HCT116 (cell line): ENCODE results near the gene HOXD8. TPM values are rescaled to one million over a fixed set of nuclear protein-coding genes. Genes with fewer than 3 reads are reported as not detected.

ENCODE experiments used
- ATAC-seq: fragments of 200-7000 bp; cut with Tn5 transposase; 2 replicates; pipeline ENCODE4 v1.9.1; 2020; ENCODE audit warnings: mild to moderate bottlenecking, moderate library complexity
- BruUV-seq: library from RNA; stranded (reverse); fragments of 400-500 nt; replicated peaks from 2 replicates; lab custom pipeline; 2021; lab: Mats Ljungman, UMichigan
- CTCF ChIA-PET: fragments of 300-600 bp; sonication (Branson Sonifier 250); formaldehyde crosslinking; loops from one replicate; lab custom pipeline; 2021; ENCODE audit warnings: antibody characterized with exemption; lab: Charles Lee
- POLR2A ChIA-PET: fragments of 300-600, 350-600 bp; sonication (Branson Sonifier 250); formaldehyde crosslinking; loops from one replicate; lab custom pipeline; 2021; ENCODE audit warnings: antibody characterized with exemption; lab: Charles Lee
- RAD21 ChIA-PET, 2 experiments: fragments of 300-600 bp; sonication (Branson Sonifier 250); formaldehyde crosslinking; loops; one replicate each; lab custom pipeline; 2023; ENCODE audit warnings: low total read pairs in 2 of 2; ENCODE audit not compliant: uncharacterized antibody in 2 of 2, unreplicated experiment in 2 of 2, low non-redundant PET in 1 of 2; lab: Charles Lee
- DNase-seq: peaks from one replicate; pipeline ENCODE4 v3.0.0-alpha.2; 2010; ENCODE audit warnings: low read depth, low spot score
- H2AFZ ChIP-seq: fragments of 200-600 bp; shearing (Covaris generic), sonication (generic); 2 replicates; pipeline ENCODE4 v1.6.1; 2017; ENCODE audit warnings: low read depth, mixed run types, mixed read lengths, antibody characterized with exemption, low read length; ENCODE audit not compliant: poor library complexity, severe bottlenecking
- H3K27ac ChIP-seq: 2 replicates; pipeline ENCODE4 v1.5.1; 2012; ENCODE audit warnings: low read depth, low read length
- H3K27me3 ChIP-seq: fragments of 200-600 bp; sonication (generic); 2 replicates; pipeline ENCODE4 v1.6.1; 2016; ENCODE audit warnings: mixed run types, low read length, mixed read lengths; ENCODE audit not compliant: insufficient read depth
- H3K36me3 ChIP-seq, 2 experiments: fragments of 200-500 bp in 1 of 2; fragments of 200-600 bp in 1 of 2; sonication (Bioruptor generic) in 1 of 2; sonication (generic) in 1 of 2; 2 replicates each; pipeline versions ENCODE4 v1.5.1 to v1.6.1; 2014 to 2016; ENCODE audit warnings: low read length in 2 of 2, inconsistent platforms in 1 of 2, mixed read lengths in 1 of 2, mixed run types in 1 of 2; ENCODE audit not compliant: insufficient read depth in 2 of 2, control insufficient read depth in 1 of 2
- H3K4me1 ChIP-seq, 2 experiments: fragments of 200-600 bp in 1 of 2; sonication (generic) in 1 of 2; 2 replicates each; pipeline versions ENCODE4 v1.5.1 to v1.6.1; 2012 to 2017; ENCODE audit warnings: low read length in 2 of 2, inconsistent platforms in 1 of 2, mild to moderate bottlenecking in 1 of 2, mixed read lengths in 1 of 2, mixed run types in 1 of 2, moderate library complexity in 1 of 2; ENCODE audit not compliant: insufficient read depth in 2 of 2, control insufficient read depth in 1 of 2
- H3K4me2 ChIP-seq: fragments of 200-600 bp; sonication (generic); 2 replicates; pipeline ENCODE4 v1.6.1; 2017; ENCODE audit warnings: mixed run types, low read length, mixed read lengths
- H3K4me3 ChIP-seq, 2 experiments: fragments of 200-600 bp in 1 of 2; sonication (generic) in 1 of 2; replicated peaks in 1 of 2; 2 replicates each; pipeline ENCODE4 v1.5.1; 2011 to 2016; ENCODE audit warnings: low read length in 2 of 2, control low read depth in 1 of 2, low read depth in 1 of 2, mild to moderate bottlenecking in 1 of 2, mixed read lengths in 1 of 2, mixed run types in 1 of 2
- H3K79me2 ChIP-seq: fragments of 200-600 bp; sonication (generic); 2 replicates; pipeline ENCODE4 v1.6.1; 2017; ENCODE audit warnings: mild to moderate bottlenecking, mixed run types, low read length, moderate library complexity, mixed read lengths; ENCODE audit not compliant: insufficient read depth
- H3K9ac ChIP-seq: fragments of 200-600 bp; sonication (generic); 2 replicates; pipeline ENCODE4 v1.6.1; 2016; ENCODE audit warnings: low read length, mixed read lengths
- H3K9me2 ChIP-seq: fragments of 200-600 bp; sonication (generic), shearing (Covaris generic); 2 replicates; pipeline ENCODE4 v1.6.1; 2017; ENCODE audit warnings: mixed run types, mild to moderate bottlenecking, moderate library complexity; ENCODE audit not compliant: insufficient read depth
- H3K9me3 ChIP-seq, 2 experiments: fragments of 200-500 bp in 1 of 2; fragments of 200-600 bp in 1 of 2; sonication (Bioruptor generic) in 1 of 2; sonication (generic) in 1 of 2; 2 replicates each; pipeline ENCODE4 v1.6.1; 2014 to 2017; ENCODE audit warnings: low read length in 2 of 2, mixed read lengths in 2 of 2, inconsistent platforms in 1 of 2, low read depth in 1 of 2, mild to moderate bottlenecking in 1 of 2, mixed run types in 1 of 2, moderate library complexity in 1 of 2; ENCODE audit not compliant: control insufficient read depth in 1 of 2, insufficient read depth in 1 of 2
- H4K20me1 ChIP-seq: fragments of 200-600 bp; sonication (generic), shearing (Covaris generic); 2 replicates; pipeline ENCODE4 v1.6.1; 2017; ENCODE audit warnings: mixed run types, mild to moderate bottlenecking, moderate library complexity; ENCODE audit not compliant: insufficient read depth
- CBX3 ChIP-seq: IDR thresholded peaks from 2 replicates; pipeline ENCODE4 v1.6.1; 2012; ENCODE audit warnings: low read depth
- CEBPB ChIP-seq: IDR thresholded peaks from 2 replicates; pipeline ENCODE4 v1.6.1; 2012; ENCODE audit warnings: low read depth
- EGR1 ChIP-seq: IDR thresholded peaks from 2 replicates; pipeline ENCODE4 v1.6.1; 2012; ENCODE audit warnings: low read depth
- ELF1 ChIP-seq: IDR thresholded peaks from 2 replicates; pipeline ENCODE4 v1.6.1; 2012; ENCODE audit warnings: low read depth, borderline replicate concordance
- EZH2 ChIP-seq: fragments of 200-600 bp; sonication (generic); IDR thresholded peaks from 2 replicates; pipeline ENCODE4 v1.6.1; 2017; ENCODE audit warnings: antibody characterized with exemption, mixed run types
- EZH2phosphoT487 ChIP-seq: fragments of 200-600 bp; IDR thresholded peaks from 2 replicates; pipeline ENCODE4 v1.6.1; 2018; ENCODE audit warnings: antibody characterized with exemption, borderline replicate concordance
- FOSL1 ChIP-seq: IDR thresholded peaks from 2 replicates; pipeline ENCODE4 v1.6.1; 2012; ENCODE audit warnings: low read depth
- JUND ChIP-seq: IDR thresholded peaks from 2 replicates; pipeline ENCODE4 v1.6.1; 2012
- POLR2A ChIP-seq: IDR thresholded peaks from 2 replicates; pipeline ENCODE4 v1.7.0; 2011; ENCODE audit warnings: borderline replicate concordance; ENCODE audit not compliant: insufficient read depth, insufficient read length; ENCODE audit errors: extremely low read depth
- POLR2AphosphoS5 ChIP-seq: IDR thresholded peaks from 2 replicates; pipeline ENCODE4 v1.6.1; 2011; ENCODE audit warnings: mild to moderate bottlenecking, low read depth, low read length, moderate library complexity
- RAD21 ChIP-seq: IDR thresholded peaks from 2 replicates; pipeline ENCODE4 v1.6.1; 2012; ENCODE audit warnings: low read depth, mild to moderate bottlenecking
- SP1 ChIP-seq: IDR thresholded peaks from 2 replicates; pipeline ENCODE4 v1.6.1; 2012; ENCODE audit warnings: low read depth
- SRF ChIP-seq: IDR thresholded peaks from 2 replicates; pipeline ENCODE4 v1.6.1; 2012; ENCODE audit warnings: low read depth
- TCF7L2 ChIP-seq: IDR thresholded peaks from 2 replicates; pipeline ENCODE4 v1.7.0; 2011; ENCODE audit warnings: borderline replicate concordance, inconsistent platforms; ENCODE audit not compliant: insufficient read depth, insufficient read length; ENCODE audit errors: extremely low read depth
- YY1 ChIP-seq: IDR thresholded peaks from 2 replicates; pipeline ENCODE4 v1.6.1; 2011; ENCODE audit warnings: low read length, low read depth, moderate library complexity, mild to moderate bottlenecking; ENCODE audit not compliant: insufficient replicate concordance; ENCODE audit errors: extremely low read depth
- ZFX ChIP-seq: fragments of 450-650 bp; IDR thresholded peaks from 2 replicates; pipeline ENCODE4 v1.6.1; 2017
- ZNF274 ChIP-seq: fragments of 200-500 bp; sonication (Bioruptor generic); IDR thresholded peaks from 2 replicates; pipeline ENCODE4 v1.6.1; 2014; ENCODE audit warnings: mild to moderate bottlenecking, low read depth, low read length, inconsistent platforms
- intact Hi-C: fragments of 100-400 bp; cut with micrococcal nuclease; formaldehyde crosslinking; loops from 2 replicates; pipeline ENCODE4 v1.10.0; 2022
- total RNA-seq: library from RNA; stranded (reverse); gene quantifications from one replicate; pipeline ENCODE4 v1.2.1, GENCODE V29; 2021; ENCODE audit not compliant: unreplicated experiment
- TF ChIP-seq, protein P1 (sequence below): IDR thresholded peaks from 2 replicates; pipeline ENCODE4 v1.6.1; 2012
- TF ChIP-seq, protein P2 (sequence below): IDR thresholded peaks from 2 replicates; pipeline ENCODE4 v1.6.1; 2011; ENCODE audit warnings: mild to moderate bottlenecking, low read length, moderate library complexity; ENCODE audit not compliant: insufficient replicate concordance; ENCODE audit errors: extremely low read depth

Gene HOXD8
- total RNA-seq, 1 experiment from 2014 or later = 6.0 TPM

DNA sequence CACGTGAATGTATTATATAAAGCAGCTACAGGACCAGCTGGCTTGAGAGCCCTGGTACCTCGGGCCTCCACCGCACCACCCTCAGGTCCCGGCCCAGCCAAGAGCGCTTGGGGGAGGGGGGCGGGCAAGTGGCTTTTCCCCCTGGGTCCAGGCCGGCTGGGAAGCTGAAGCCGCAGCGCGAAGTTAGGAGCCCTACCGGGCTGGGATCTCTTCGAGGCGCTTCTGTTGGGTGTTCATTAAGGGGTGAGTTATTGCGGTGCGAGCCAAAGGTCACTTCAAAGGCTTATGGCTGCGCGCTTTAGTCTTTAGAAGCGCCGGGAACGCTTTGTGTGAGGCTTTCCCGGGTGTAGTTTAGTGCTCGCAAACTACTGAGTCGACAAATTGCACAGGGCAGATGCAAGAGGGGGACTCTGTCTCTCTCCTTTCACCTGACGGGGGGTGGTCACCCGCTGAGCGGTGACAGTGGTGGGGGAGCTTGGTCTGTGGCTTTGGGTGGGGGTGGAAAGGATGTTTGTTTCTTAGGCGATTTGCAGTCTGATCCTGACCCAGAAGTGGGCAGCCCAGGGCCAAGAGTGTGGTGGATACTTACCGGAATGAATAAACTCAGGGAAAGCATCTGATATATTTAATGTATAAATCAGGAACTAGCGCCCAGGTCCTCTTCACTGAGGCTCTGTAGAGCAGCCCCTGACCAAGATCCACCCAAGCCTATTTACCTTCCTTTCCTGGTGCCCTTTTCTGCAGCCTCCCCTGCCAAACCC is 33.6 kb downstream of the HOXD8 start:
- no peak for ATAC-seq
- no peak for TF ChIP-seq POLR2A
- TF ChIP-seq FOSL1 = no peak
- TF ChIP-seq SP1 = no peak
- Histone ChIP-seq H3K79me2 (no peaks in the 10 kb centered on the region), H3K36me3 (no peaks in the 10 kb centered on the region), H2AFZ (no peak overlapping the region), H3K9ac (no peak overlapping the region), H4K20me1 (no peaks in the 10 kb centered on the region), H3K4me1 (no peaks in the 10 kb centered on the region), H3K4me3 (no peak overlapping the region), H3K4me2 (no peak overlapping the region), H3K9me2 (no peaks in the 10 kb centered on the region), H3K27me3 (no peaks in the 10 kb centered on the region), H3K27ac (no peak overlapping the region), H3K9me3 (no peaks in the 10 kb centered on the region)
- no TSS peak for BruUV-seq
- ChIA-PET POLR2A (interaction anchor here (1.0 kb wide), 1 partner anchor 10 kb away, joined by 3 read pairs; no protein-coding TSS in a partner anchor), CTCF (no interaction called here), RAD21 (no interaction called here)
- intact Hi-C loops = no loop called here
- no peak for DNase-seq

DNA sequence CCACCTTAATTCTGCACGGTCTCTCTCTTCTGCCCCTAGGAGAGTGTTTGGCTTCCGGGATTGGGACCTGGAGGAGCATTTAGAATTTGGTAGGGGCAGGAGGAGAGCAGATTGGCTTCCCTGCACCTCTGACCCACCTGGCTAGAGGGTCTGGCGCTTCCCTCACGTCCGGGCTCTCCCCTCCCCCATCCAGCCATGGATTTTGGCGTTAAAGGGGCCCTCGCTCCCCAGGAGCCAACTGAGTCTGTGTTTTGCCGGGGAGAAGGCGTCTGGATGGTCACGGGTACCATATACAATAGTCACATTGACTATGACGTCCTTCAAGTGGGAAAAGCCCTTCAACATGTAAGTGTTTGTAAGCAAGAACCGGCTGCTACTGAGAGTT is 34.2 kb downstream of the HOXD8 start:
- no peak overlapping the region for H3K27ac ChIP-seq
- no peaks in the 10 kb centered on the region for H3K36me3 ChIP-seq
- intact Hi-C loops = no loop called here

More for the DNA sequence above, 34.2 kb downstream of the HOXD8 start:
- ChIA-PET CTCF (no interaction called here), RAD21 (no interaction called here), POLR2A (no interaction called here)
- no peak for ATAC-seq
- H3K9ac ChIP-seq = no peak overlapping the region
- H3K79me2 ChIP-seq = no peaks in the 10 kb centered on the region
- no peaks in the 10 kb centered on the region for H3K4me1 ChIP-seq
- TF ChIP-seq, protein P1, sequence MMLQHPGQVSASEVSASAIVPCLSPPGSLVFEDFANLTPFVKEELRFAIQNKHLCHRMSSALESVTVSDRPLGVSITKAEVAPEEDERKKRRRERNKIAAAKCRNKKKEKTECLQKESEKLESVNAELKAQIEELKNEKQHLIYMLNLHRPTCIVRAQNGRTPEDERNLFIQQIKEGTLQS = no peak
- no peak for TF ChIP-seq POLR2A
- no peak for TF ChIP-seq EGR1
- TF ChIP-seq CEBPB = no peak
- TF ChIP-seq CBX3 = no peak
- TF ChIP-seq ZNF274 = no peak
- TF ChIP-seq ZFX = no peak
- no peak for TF ChIP-seq YY1
- no peak for TF ChIP-seq EZH2
- TF ChIP-seq TCF7L2 = no peak
- TF ChIP-seq, protein P2, sequence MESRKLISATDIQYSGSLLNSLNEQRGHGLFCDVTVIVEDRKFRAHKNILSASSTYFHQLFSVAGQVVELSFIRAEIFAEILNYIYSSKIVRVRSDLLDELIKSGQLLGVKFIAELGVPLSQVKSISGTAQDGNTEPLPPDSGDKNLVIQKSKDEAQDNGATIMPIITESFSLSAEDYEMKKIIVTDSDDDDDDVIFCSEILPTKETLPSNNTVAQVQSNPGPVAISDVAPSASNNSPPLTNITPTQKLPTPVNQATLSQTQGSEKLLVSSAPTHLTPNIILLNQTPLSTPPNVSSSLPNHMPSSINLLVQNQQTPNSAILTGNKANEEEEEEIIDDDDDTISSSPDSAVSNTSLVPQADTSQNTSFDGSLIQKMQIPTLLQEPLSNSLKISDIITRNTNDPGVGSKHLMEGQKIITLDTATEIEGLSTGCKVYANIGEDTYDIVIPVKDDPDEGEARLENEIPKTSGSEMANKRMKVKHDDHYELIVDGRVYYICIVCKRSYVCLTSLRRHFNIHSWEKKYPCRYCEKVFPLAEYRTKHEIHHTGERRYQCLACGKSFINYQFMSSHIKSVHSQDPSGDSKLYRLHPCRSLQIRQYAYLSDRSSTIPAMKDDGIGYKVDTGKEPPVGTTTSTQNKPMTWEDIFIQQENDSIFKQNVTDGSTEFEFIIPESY = no peak
- no peak for TF ChIP-seq EZH2phosphoT487
- TF ChIP-seq RAD21 = no peak
- TF ChIP-seq POLR2AphosphoS5 = no peak
- no peak for TF ChIP-seq ELF1
- TF ChIP-seq SRF = no peak
- no peak for TF ChIP-seq JUND
- no peak for TF ChIP-seq SP1
- H3K9me3 ChIP-seq = no peaks in the 10 kb centered on the region
- BruUV-seq = no TSS peak
- H3K27me3 ChIP-seq = no peaks in the 10 kb centered on the region
- no peaks in the 10 kb centered on the region for H4K20me1 ChIP-seq
- DNase-seq = no peak
- H3K9me2 ChIP-seq = no peaks in the 10 kb centered on the region
- no peak overlapping the region for H3K4me3 ChIP-seq
- H2AFZ ChIP-seq = no peak overlapping the region
- no peak overlapping the region for H3K4me2 ChIP-seq
